ELR (cell line): ENCODE data around the gene SRGAP1.
A peak's percentile ranks its signal among the peaks of the same experiment; 100 is the strongest.

Source experiments
- DNase-seq: peaks from one replicate; pipeline ENCODE4 v3.0.0-alpha.2; 2015; ENCODE audit warnings: low read depth

The SRGAP1 gene

GRCh38 chr12:63906876-63907275 lies 62.4 kb downstream of the SRGAP1 start:
- no peak for DNase-seq

DNA sequence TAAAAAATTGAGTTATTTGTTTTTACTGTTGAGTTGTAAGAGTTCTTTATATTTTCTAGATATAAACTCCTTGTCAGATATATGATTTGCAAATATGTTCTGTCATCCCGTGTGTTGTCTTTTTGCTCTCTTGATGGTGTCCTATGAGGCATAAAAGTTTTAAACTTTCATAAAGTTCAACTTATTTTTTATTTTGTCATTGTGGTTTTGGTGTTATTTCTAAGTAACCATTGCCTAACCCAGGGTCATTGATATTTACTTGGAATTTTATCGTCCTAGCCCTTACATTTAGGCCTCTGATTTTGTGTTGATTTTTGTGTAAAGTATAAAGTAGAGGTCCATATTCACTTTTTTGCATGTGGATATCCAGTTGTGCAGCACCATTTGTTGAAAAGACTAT lies 63.1 kb downstream of the SRGAP1 start:
- DNase-seq = no peak

DNA sequence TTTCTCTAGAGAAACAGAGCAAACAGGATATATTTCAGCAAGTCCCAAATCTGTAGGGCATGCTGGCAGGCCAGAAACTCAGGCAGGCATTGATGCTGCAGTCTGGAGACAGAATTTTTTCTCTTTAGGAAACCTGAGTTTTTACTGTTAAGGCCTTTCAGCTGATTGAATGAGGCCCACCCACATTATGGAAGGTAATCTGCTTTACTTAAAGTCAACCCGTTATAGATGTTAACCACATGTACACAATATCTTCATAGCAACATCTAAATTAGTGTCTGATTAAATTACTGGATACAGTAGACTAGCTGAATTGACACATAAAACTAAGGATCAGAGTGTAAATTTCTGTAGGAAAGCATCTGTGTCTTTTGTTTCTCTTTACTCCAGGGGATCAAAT lies 65.2 kb downstream of the SRGAP1 start:
- DNase-seq = no peak

- DNase-seq = no peak
These were observed 66.8 kb downstream of the SRGAP1 start for GRCh38 chr12:63911341-63911740.

DNA sequence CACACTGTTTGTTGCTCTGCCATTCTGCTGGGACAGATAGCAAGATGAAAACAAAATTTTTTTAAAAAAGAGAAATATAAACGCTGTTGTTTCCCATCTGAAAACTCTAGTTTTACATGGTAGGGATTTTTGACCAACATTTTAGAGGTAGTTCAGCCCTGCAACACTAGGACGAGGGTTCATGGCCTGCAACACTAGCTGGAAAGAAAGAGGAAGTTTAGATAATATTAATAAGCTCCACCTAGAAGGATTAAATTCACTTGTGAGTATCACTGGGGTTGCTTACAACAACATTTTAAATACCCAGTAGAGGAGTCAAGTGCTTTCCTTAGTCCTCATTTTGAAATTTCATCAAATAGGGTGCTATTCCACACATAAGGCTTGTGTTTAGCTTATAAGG lies 68.2 kb downstream of the SRGAP1 start:
- no peak for DNase-seq

DNA sequence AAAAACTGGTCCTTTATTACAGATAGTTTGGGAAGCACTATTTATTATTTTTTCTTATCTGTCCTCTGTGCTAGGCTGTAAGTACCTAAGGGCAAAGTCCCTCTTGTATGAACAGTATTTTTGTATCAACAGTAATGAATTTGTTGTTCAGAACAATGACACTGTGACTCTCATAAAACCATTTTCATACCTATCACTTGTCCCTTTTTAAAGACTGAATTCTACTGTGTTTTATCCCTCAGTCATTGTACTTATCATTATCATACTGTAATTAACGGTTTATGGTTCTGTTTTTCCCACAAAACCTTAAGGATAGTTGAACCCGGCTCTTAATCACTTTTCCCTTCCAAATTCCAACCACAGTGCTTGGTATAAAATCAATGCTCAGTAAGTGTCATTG lies 69.4 kb downstream of the SRGAP1 start:
- no peak for DNase-seq

DNA sequence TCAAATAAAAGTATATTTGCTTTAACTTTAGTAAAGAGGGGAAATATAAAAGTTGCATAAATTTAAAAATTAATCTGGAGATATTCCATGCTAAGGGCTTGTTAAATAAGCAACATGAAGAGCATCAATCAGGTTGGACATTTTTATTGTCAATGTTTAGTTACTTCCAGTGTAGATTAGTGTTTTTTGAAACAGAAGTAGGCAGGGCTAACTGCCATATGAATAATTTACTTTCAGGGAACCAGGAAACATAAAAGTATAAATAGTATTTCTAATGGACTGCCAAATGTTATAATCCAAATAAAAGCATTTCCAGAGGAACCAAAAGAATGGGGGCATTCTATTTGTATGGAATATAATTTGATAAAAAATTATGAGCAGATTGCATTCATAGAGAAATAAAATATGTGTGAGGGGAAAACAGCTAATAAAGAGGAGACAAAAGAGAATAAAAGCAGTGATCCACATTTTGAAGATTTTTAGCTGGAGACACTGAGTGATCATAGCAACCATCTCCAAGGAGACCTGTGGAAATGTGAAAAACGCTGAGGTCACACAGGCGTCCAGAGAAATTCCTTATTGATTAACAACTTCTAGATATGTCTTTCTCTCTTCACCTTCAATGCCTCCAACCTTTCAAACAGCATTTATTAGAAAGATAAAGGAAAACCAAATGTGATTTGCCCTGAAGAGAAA lies 70.8 kb downstream of the SRGAP1 start:
- DNase-seq = peak; percentile 90

- DNase-seq = peak; percentile 84
These were observed 72.3 kb downstream of the SRGAP1 start for GRCh38 chr12:63916561-63917476.

DNA sequence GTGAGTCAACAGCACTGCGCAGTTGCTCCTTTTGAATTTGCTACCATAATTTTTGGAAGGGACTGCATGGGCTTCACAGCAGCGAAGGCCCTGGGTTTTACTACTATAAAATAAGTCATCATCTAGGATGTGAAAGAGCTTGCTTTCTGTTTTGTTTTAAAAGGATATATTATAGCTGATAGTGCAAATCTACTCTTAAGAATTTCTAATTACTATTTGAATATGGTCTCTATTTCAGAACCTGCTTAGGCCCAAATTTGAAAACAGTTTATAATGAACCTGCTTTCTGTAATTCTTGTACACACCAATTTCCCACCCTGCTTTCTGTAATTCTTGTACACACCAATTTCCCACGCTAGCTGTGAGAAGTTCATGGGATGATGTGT lies 73.0 kb downstream of the SRGAP1 start:
- DNase-seq = no peak

DNA sequence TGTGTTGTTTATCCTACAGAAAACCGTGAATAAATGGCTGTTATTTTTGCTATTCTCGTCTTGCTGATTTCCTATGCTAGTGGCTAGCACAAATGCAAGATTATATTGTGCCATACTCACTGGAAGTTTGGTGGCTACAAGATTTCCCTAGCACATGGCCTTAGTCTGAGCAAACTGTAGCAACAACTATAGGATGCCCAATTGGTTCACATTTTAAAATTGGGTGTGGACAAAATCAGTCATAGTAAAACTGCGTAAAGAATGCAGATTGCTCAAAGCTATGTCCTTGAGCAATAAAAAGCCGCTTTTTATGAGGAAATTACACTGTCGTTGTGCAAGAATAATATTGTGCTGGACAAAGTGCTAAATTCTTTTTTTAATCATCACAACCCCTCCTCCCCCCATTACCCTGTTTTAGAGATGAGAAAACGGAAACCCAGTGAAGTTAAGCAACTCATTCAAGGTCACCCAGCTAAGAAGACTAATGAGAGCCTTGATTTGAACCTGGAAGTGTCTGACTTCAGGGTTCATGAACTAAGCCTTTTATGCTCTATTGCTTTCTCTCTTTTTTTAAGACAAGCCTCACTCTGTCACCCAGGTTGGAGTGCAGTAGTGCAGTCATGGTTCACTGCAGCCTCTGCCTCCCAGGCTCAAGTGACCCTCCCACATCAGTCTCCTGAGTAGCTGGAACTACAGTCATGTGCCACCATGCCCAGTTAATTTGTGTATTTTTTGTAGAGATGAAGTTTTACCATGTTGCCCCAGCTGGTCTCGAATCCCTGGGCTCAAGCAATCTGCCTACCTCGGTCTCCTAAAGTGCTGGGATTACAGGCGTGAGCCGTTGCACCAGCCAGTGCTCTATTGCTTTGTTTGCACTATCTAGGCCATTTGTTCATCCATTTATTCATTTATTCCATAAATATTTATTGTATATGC lies 73.6 kb downstream of the SRGAP1 start:
- DNase-seq = peak; percentile 99

DNA sequence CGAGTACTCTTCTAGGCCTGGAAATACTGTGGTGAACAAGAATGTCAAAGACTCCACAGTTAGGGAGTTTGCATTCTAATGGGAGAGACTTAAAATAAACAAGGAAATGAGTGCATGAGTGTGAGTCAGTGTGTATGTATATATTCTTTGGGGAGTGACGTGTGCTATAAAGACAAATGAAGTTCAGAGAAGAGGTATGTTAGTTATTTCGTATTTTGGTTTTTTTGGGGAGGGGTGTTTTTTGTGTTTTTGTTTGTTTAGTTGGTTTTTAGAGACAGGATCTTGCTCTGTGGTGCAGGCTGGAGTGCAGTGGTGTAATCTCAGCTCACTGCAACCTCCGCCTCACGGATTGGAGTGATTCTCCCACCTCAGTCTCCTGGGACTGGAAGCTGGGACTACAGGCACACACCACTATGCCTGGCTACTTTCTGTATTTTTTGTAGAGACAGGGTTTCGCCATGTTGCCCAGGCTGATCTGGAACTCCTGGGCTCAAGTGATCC lies 74.3 kb downstream of the SRGAP1 start:
- peak; percentile 98 for DNase-seq

- DNase-seq = no peak
These were observed 75.3 kb downstream of the SRGAP1 start for GRCh38 chr12:63919756-63920155.

- no peak for DNase-seq
These were observed 76.7 kb downstream of the SRGAP1 start for GRCh38 chr12:63921157-63921556.

DNA sequence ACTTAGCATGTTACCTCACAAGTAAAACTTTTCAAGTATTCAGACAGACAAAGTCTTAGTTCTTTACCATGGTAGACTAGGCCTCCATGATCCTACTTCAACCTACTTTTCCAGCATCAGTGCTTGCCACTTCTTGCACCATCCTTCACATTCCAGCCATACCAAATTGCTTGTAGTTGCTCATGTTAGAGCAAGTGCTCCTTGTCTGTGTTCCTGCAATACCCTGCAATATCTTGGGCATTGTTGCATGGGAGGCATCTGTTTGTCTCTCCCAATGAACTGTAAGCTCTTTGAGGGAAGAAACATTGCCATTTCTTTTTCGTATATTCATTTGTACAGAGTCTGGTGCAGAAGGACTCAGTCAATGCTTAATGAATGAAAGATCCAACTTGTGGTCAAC lies 78.0 kb downstream of the SRGAP1 start:
- peak; percentile 41 for DNase-seq

- DNase-seq = no peak
These were observed 80.3 kb downstream of the SRGAP1 start for GRCh38 chr12:63924781-63925180.

GRCh38 chr12:63927511-63927910 lies 83.0 kb downstream of the SRGAP1 start:
- no peak for DNase-seq

DNA sequence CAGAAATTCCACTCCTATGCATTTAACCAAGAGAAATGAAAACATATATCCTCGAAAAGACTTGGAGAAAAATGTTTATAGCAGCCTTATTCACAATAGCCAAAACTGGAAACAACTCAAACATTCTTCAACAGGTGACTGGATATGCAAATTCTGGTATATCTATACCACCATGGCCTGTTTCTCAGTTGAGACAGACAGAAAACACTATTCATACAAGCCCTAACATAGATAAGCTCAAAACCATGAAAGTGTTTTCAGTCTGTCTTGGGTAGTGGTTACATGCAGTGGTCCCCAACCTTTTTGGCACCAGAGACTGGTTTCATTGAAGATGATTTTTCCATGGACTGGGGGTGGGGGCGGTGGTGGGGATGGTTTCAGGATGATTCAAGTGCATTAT lies 83.8 kb downstream of the SRGAP1 start:
- DNase-seq = no peak

- peak; percentile 69 for DNase-seq
These were observed 84.9 kb downstream of the SRGAP1 start for GRCh38 chr12:63929426-63929825.

- peak; percentile 82 for DNase-seq
These were observed 86.5 kb downstream of the SRGAP1 start for GRCh38 chr12:63930971-63931370.

DNA sequence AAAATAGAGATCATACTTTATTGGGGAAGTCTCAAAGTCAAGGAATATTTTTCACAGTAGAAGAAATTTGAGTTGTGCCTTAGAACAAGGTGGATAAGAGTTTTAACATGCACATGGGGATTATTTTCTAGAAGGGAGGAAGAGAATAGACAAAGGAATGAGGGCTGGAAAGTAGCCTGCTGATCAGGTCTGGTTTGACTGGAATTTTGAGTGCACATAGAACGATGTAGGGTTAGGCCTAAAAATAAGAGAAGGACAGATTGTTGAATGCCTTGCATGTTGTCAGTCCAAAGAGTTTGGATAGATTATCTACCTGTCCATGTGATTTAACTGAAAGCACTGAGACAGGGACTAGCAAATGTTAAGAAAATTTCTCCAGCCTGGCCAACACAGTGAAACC lies 87.2 kb downstream of the SRGAP1 start:
- no peak for DNase-seq

GRCh38 chr12:63934936-63935335 lies 90.4 kb downstream of the SRGAP1 start:
- no peak for DNase-seq

- no peak for DNase-seq
These were observed 90.9 kb downstream of the SRGAP1 start for GRCh38 chr12:63935361-63935760.
